Keratinocyte (primary cell): ENCODE data around the gene CAMK2D.

Experiments used
- EZH2 ChIP-seq: IDR thresholded peaks from one replicate; pipeline ENCODE4 v1.6.1; 2012; ENCODE audit warnings: inconsistent platforms, mild to moderate bottlenecking, low read length, moderate library complexity
- TF ChIP-seq, protein P1 (sequence below), 3 experiments: IDR thresholded peaks in 1 of 3; conservative IDR thresholded peaks in 1 of 3; optimal IDR thresholded peaks in 1 of 3; 2 replicates in 2 of 3; 3 replicates in 1 of 3; pipeline versions ENCODE3 to v1.5.1; 2011; ENCODE audit warnings: low read length in 3 of 3, mild to moderate bottlenecking in 3 of 3, moderate library complexity in 2 of 3, control low read depth in 1 of 3, inconsistent platforms in 1 of 3; ENCODE audit not compliant: insufficient read depth in 2 of 3; ENCODE audit errors: extremely low read depth in 1 of 3

DNA sequence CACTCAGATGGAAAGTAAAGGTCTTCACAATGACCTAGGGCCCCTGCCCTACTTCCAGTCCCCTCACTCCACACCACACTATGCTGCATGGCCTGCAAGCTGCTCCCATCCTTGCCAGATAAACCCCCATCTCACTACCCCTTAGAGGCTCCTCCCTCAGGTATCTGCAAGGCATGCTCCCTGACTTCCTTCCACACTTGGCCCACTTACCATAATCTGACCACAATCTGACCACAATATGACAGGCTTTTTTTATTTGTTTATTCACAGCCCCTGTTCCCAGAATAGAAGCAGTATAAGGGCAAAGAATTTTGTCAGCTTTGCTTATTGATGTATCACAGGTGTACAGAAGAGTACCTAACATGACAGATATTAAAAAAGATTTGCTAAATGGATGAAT is 124.7 kb downstream of the CAMK2D start:
- TF ChIP-seq, protein P1, sequence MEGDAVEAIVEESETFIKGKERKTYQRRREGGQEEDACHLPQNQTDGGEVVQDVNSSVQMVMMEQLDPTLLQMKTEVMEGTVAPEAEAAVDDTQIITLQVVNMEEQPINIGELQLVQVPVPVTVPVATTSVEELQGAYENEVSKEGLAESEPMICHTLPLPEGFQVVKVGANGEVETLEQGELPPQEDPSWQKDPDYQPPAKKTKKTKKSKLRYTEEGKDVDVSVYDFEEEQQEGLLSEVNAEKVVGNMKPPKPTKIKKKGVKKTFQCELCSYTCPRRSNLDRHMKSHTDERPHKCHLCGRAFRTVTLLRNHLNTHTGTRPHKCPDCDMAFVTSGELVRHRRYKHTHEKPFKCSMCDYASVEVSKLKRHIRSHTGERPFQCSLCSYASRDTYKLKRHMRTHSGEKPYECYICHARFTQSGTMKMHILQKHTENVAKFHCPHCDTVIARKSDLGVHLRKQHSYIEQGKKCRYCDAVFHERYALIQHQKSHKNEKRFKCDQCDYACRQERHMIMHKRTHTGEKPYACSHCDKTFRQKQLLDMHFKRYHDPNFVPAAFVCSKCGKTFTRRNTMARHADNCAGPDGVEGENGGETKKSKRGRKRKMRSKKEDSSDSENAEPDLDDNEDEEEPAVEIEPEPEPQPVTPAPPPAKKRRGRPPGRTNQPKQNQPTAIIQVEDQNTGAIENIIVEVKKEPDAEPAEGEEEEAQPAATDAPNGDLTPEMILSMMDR (optimal IDR thresholded peaks at IDR 0.05 in 1 of 3, IDR thresholded peaks at IDR 0.05 in 1 of 3, conservative IDR thresholded peaks at IDR 0.05 in 1 of 3; ENCODE audit: extremely low read depth in 1 of 3, insufficient read depth in 2 of 3, low read length in 3 of 3) = no peak
- TF ChIP-seq EZH2 = no peak
